Neural progenitor cell (in vitro differentiated cells): ENCODE data around the gene AARSD1. TPM values are rescaled to one million over a fixed set of nuclear protein-coding genes. Genes with fewer than 3 reads are reported as not detected.
A peak's percentile ranks its signal among the peaks of the same experiment; 100 is the strongest.
"Not testable (repeated sequence)": the region's sequence is repeated elsewhere in the genome, so short reads cannot be mapped to it uniquely, and the experiment has no call there.

Experiments
- DNase-seq: peaks from one replicate; pipeline ENCODE4 v3.0.0-alpha.2; 2016; ENCODE audit warnings: low spot score
- H2AFZ ChIP-seq: fragments of 200-600 bp; sonication (generic); replicated peaks from 2 replicates; pipeline ENCODE4 v1.6.1; 2016; ENCODE audit warnings: antibody characterized with exemption
- H3F3A ChIP-seq: fragments of 200-600 bp; sonication (generic); 2 replicates; pipeline ENCODE4 v1.6.1; 2016; ENCODE audit warnings: antibody characterized with exemption, low read depth
- H3K27ac ChIP-seq: fragments of 200-600 bp; sonication (generic); 2 replicates; pipeline ENCODE4 v1.5.1; 2016; ENCODE audit warnings: mild to moderate bottlenecking
- H3K27me3 ChIP-seq: fragments of 200-600 bp; sonication (generic); 2 replicates; pipeline ENCODE4 v1.6.1; 2016; ENCODE audit warnings: mild to moderate bottlenecking, moderate library complexity
- H3K36me3 ChIP-seq: fragments of 200-600 bp; sonication (generic); 2 replicates; pipeline ENCODE4 v1.5.1; 2016
- H3K4me1 ChIP-seq: fragments of 200-600 bp; sonication (generic); 2 replicates; pipeline ENCODE4 v1.6.1; 2016; ENCODE audit warnings: mixed run types
- H3K4me2 ChIP-seq: fragments of 200-600 bp; sonication (generic); 2 replicates; pipeline ENCODE4 v1.6.1; 2016
- H3K4me3 ChIP-seq: fragments of 200-600 bp; sonication (generic); 2 replicates; pipeline ENCODE4 v1.5.1; 2016
- H3K79me2 ChIP-seq: fragments of 200-600 bp; sonication (generic); 2 replicates; pipeline ENCODE4 v1.6.1; 2016; ENCODE audit warnings: low read depth
- H3K9ac ChIP-seq: fragments of 200-600 bp; sonication (generic); 2 replicates; pipeline ENCODE4 v1.6.1; 2016
- H3K9me3 ChIP-seq: fragments of 200-600 bp; sonication (generic); 2 replicates; pipeline ENCODE4 v1.5.1; 2016; ENCODE audit warnings: low read depth
- H4K20me1 ChIP-seq: fragments of 200-600 bp; sonication (generic); 2 replicates; pipeline ENCODE4 v1.6.1; 2016; ENCODE audit warnings: low read depth
- H3K27ac Mint-ChIP-seq: 3 replicates; pipeline ENCODE4 v1.8.0; 2021; ENCODE audit warnings: mixed read lengths
- H3K27me3 Mint-ChIP-seq: 2 replicates; pipeline ENCODE4 v1.8.0; 2022; ENCODE audit warnings: low read depth, mild to moderate bottlenecking, inconsistent platforms, moderate library complexity, mixed read lengths; ENCODE audit not compliant: insufficient read depth
- H3K36me3 Mint-ChIP-seq: 3 replicates; pipeline ENCODE4 v1.8.0; 2021; ENCODE audit warnings: mixed read lengths
- H3K4me1 Mint-ChIP-seq: 3 replicates; pipeline ENCODE4 v1.8.0; 2021; ENCODE audit warnings: mixed read lengths
- H3K4me3 Mint-ChIP-seq: 3 replicates; pipeline ENCODE4 v1.8.0; 2021; ENCODE audit warnings: mild to moderate bottlenecking, moderate library complexity, mixed read lengths
- H3K9me3 Mint-ChIP-seq: 3 replicates; pipeline ENCODE4 v1.8.0; 2020; ENCODE audit warnings: mixed read lengths
- CTCF ChIP-seq: fragments of 200-600 bp; sonication (generic); IDR thresholded peaks from 2 replicates; pipeline ENCODE4 v1.5.1; 2017; ENCODE audit warnings: antibody characterized with exemption, mild to moderate bottlenecking
- EZH2 ChIP-seq: fragments of 200-600 bp; sonication (generic); IDR thresholded peaks from 2 replicates; pipeline ENCODE4 v1.6.1; 2017; ENCODE audit warnings: antibody characterized with exemption, mild to moderate bottlenecking, moderate library complexity
- EZH2phosphoT487 ChIP-seq: fragments of 200-600 bp; sonication (generic); IDR thresholded peaks from 2 replicates; pipeline ENCODE4 v1.6.1; 2017; ENCODE audit warnings: antibody characterized with exemption
- total RNA-seq: library from RNA; depleted of rRNA; stranded (reverse); fragments of >200 nt; gene quantifications from 2 replicates; pipeline ENCODE4 v1.2.3, GENCODE V29; 2015; ENCODE audit warnings: low replicate concordance

Gene AARSD1
- total RNA-seq, 1 donor from 2014 or later: 23.7 TPM

- Mint-ChIP-seq H3K36me3 (no peaks in the 10 kb centered on the region), H3K4me1 (peaks cover 6% of the 10 kb centered on the region), H3K27me3 (peaks cover 5% of the 10 kb centered on the region), H3K9me3 (no peaks in the 10 kb centered on the region), H3K4me3 (no peak overlapping the region), H3K27ac (no peak overlapping the region)
- Histone ChIP-seq H3F3A (no peaks in the 10 kb centered on the region), H3K4me3 (no peak overlapping the region), H2AFZ (peak overlapping the region; percentile 48), H3K27me3 (no peaks in the 10 kb centered on the region), H3K4me1 (peaks cover 23% of the 10 kb centered on the region), H3K27ac (no peak overlapping the region), H4K20me1 (no peaks in the 10 kb centered on the region), H3K36me3 (no peaks in the 10 kb centered on the region), H3K9me3 (no peaks in the 10 kb centered on the region), H3K79me2 (no peaks in the 10 kb centered on the region), H3K4me2 (no peak overlapping the region), H3K9ac (no peak overlapping the region)
- no peak for TF ChIP-seq EZH2
- TF ChIP-seq EZH2phosphoT487: no peak
- no peak for TF ChIP-seq CTCF
- DNase-seq: no peak
Observed at GRCh38 chr17:42920922-42921321, 43.3 kb downstream of the AARSD1 start.

- peak overlapping the region; percentile 48 for H2AFZ ChIP-seq
- no peaks in the 10 kb centered on the region for H3K27me3 ChIP-seq
Observed at GRCh38 chr17:42920106-42920900, 44.0 kb downstream of the AARSD1 start.

DNA sequence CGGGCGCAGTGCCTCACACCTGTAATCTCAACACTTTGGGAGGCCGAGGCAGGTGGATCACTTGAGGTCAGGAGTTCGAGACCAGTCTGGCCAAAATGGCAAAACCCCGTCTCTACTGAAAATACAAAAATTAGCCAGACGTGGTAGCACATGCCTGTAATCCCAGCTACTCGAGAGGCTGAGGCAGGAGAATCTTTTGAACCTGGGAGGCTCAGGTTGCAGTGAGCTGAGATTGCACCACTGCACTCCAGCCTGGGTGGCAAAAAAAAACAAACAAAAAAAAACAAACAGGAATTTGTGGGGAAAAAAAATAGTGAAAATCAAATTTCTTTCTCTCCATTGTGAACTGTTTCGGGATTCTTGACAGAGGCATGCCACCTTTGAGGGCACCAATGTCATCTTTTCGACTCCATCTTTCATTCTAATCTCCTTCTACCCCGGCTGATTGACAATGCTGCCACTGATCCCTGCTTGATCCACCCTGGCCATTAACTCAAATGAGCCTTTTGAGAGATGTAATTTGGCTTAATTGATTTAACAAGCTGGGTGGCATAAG is 44.7 kb downstream of the AARSD1 start:
- H3K9me3 Mint-ChIP-seq, H4K20me1 ChIP-seq, H3F3A ChIP-seq, H3K27me3 ChIP-seq, H3K4me1 Mint-ChIP-seq, H3K79me2 ChIP-seq, H3K27ac ChIP-seq, H3K9ac ChIP-seq, DNase-seq, H3K36me3 Mint-ChIP-seq, H3K4me3 ChIP-seq, H3K4me2 ChIP-seq, H3K27me3 Mint-ChIP-seq, H3K9me3 ChIP-seq, H3K4me3 Mint-ChIP-seq, H3K36me3 ChIP-seq: not testable (repeated sequence)
- Histone ChIP-seq H2AFZ (peak overlapping the region; percentile 34), H3K4me1 (peaks cover 23% of the 10 kb centered on the region)
- peak overlapping the region; percentile 14 for H3K27ac Mint-ChIP-seq

More at GRCh38 chr17:42920106-42920900, 44.0 kb downstream of the AARSD1 start:
- no peak overlapping the region for H3K27ac Mint-ChIP-seq
- no peak overlapping the region for H3K4me3 Mint-ChIP-seq
- peak; percentile 8 for DNase-seq
- Histone ChIP-seq H3K27ac (no peak overlapping the region), H3K9me3 (no peaks in the 10 kb centered on the region), H3K9ac (no peak overlapping the region), H3K4me3 (no peak overlapping the region), H3F3A (no peaks in the 10 kb centered on the region), H3K36me3 (no peaks in the 10 kb centered on the region), H3K4me1 (peaks cover 23% of the 10 kb centered on the region), H3K4me2 (no peak overlapping the region), H3K79me2 (no peaks in the 10 kb centered on the region), H4K20me1 (no peaks in the 10 kb centered on the region)
- H3K9me3 Mint-ChIP-seq: no peaks in the 10 kb centered on the region
- TF ChIP-seq EZH2phosphoT487 (no peak), EZH2 (no peak), CTCF (no peak)
- no peaks in the 10 kb centered on the region for H3K36me3 Mint-ChIP-seq
- peaks cover 6% of the 10 kb centered on the region for H3K4me1 Mint-ChIP-seq
- H3K27me3 Mint-ChIP-seq: peaks cover 5% of the 10 kb centered on the region

GRCh38 chr17:42918902-42919521 is 45.2 kb downstream of the AARSD1 start:
- Histone ChIP-seq H3K36me3 (no peaks in the 10 kb centered on the region), H3K4me1 (peaks cover 23% of the 10 kb centered on the region), H4K20me1 (no peaks in the 10 kb centered on the region), H3K79me2 (no peaks in the 10 kb centered on the region), H2AFZ (peak overlapping the region; percentile 34), H3F3A (no peaks in the 10 kb centered on the region), H3K27me3 (no peaks in the 10 kb centered on the region), H3K27ac (no peak overlapping the region), H3K4me3 (no peak overlapping the region), H3K9me3 (no peaks in the 10 kb centered on the region), H3K9ac (no peak overlapping the region), H3K4me2 (no peak overlapping the region)
- Mint-ChIP-seq H3K4me3 (no peak overlapping the region), H3K27me3 (peaks cover 5% of the 10 kb centered on the region), H3K27ac (peak overlapping the region; percentile 14), H3K4me1 (peaks cover 2% of the 10 kb centered on the region), H3K9me3 (no peaks in the 10 kb centered on the region), H3K36me3 (no peaks in the 10 kb centered on the region)
- TF ChIP-seq CTCF (no peak), EZH2 (no peak), EZH2phosphoT487 (no peak)
- no peak for DNase-seq
